NCI-H748 (cell line): Measurements from ENCODE around the gene RAB24.
A peak's percentile ranks its signal among the peaks of the same experiment; 100 is the strongest.
"Not testable (repeated sequence)": the region's sequence is repeated elsewhere in the genome, so short reads cannot be mapped to it uniquely, and the experiment has no call there.

Experiments
- DNase-seq: peaks from one replicate; lab custom pipeline; 2025; ENCODE audit not compliant: unreplicated experiment; lab: John Stamatoyannopoulos, UW

Gene RAB24

DNA sequence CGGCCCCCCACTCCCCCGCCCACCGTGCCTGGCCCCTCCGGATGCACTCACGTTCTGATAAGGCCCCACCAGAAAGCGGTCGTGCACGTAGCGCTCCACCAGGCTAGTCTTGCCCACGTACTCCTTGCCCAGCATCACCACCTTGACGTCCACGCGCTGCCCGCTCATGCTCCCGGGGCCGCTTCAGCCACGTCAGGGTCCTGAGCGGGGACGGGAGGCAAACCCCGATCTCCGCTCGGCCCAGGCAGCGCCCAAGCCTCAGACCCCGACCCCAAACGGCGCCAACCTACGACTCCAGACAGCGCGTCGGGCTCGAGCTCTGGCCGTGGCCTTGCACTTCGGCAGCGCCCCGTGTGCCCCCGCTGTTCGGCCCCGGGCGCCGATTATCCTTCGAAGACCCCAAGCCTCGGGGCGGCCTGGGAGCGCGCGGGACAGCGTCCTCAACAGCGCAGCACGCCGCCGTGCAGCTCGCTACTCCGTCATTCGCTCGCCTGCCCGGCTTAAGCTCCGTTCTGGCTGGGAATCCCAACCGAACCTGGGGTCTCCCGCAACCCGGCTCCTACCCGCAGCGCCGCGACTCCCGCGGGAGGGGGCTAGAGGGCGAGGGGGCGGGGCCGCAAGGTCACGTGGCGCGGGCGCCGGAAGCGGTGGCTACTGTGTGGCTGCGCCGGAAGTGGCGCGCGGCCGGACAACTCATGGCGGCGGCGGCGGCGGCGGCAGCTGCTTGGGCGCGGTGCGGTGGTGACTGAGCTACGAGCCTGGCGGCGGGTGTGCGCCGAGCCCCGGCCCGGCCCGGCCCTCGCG, at the start of gene RAB24, which contains the start of gene PRELID1:
TSS of gene RAB24 (minus strand) at position 599 of the 804 bp plus-strand sequence. CDS start at position 168, 431 bp downstream.
TSS of gene PRELID1 (plus strand) at position 679 of the 804 bp plus-strand sequence. CDS start 187 bp downstream, outside the sequence.
- peak; percentile 87 for DNase-seq

DNA sequence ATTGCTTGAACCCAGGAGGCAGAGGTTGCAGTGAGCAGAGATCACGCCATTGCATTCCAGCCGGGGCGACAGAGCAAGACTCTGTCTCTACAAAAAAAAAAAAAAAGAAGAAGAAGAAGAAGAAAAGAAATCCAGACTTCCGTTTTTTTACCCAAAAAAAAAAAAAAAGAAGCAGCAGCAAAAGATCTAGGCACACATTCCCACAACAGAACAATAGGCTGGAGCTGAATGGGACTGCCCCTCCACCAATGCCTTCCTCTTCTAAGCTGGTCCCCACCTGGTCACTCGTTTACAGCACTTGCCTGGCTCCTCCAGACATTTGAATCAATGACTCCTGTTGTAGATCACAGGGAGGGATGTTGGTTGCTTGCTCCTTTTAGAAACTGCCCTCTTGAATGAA, 49.6 kb upstream of the RAB24 start:
- no peak for DNase-seq

DNA sequence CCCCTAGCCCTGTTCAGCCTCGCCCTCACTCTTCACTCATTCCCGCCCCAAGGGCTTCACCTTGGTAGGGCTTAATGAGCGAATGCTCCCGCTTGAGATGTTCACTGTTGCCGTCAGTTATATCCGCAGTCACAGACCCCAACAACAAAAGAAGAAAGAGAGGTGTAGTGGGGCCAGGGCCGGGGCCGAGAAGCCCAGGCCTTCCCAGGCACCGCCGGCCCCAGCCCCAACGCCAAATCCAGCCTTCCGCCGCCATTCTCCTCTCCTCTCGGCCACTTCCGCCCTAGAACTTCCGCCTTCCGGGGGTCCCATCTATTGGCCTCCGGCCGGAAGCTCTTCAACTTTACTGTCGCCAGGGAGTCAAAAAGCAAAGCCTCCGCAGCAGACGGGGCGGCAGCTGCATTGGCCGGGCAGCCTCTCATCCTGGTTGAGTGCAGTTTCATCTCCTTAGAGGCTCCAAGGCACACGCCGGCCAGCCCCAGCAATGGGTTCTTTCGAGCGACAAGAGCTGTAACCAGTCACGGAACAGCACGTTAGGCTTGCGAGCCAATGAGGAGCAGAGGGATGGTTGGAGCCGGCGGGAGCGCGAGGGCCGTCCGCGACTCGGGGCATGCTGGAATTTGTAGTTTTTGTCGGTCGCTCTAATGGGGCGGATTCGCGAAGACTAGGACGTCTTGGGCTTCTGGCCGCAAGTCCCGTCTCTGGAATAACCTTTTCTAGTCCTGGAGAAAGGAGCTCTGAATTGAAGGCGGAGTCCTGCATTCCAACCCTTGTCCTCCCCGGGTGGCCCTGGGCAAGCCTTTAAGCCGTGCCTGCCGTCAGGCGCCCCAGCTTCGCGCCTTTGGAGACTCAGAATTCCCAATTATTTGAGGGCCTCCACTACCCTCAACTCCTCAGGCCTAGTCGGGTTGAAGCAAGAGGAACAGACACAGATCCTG, 48.1 kb upstream of the RAB24 start, which contains the start of gene LMAN2:
TSS of gene LMAN2 (minus strand) at position 277 of the 938 bp plus-strand sequence. CDS start at position 256, 21 bp downstream.
- DNase-seq = peak; percentile 94

DNA sequence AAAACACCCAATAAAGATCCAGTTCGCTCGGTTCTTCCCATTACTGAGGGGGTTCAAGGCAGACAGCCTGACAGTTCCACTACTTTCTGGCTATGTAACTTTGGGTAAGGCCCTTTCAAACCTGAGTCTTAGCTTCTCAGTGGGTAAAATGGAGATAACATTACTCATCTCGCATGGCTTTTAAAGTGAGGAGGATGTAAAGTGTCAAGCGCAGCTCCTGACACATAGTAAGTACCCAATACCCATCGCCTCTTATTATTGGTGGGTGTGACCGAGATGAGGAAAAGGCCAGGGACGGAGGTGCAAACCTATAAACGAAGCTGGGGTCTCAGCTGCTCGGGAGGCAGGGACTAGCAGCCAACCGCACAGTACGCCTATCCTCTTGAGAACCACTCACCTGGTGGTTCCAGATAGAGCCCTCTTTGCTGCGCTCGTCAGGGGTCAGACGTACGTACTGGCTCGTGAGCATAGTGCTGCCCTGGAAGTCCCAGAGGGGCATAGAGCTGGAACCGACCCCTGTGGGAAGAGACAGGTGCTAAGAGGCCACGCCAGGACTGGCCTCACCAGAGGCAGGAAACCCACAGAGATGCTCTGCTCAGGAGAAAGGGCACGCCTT, 47.4 kb upstream of the RAB24 start:
- peak; percentile 68 for DNase-seq

DNA sequence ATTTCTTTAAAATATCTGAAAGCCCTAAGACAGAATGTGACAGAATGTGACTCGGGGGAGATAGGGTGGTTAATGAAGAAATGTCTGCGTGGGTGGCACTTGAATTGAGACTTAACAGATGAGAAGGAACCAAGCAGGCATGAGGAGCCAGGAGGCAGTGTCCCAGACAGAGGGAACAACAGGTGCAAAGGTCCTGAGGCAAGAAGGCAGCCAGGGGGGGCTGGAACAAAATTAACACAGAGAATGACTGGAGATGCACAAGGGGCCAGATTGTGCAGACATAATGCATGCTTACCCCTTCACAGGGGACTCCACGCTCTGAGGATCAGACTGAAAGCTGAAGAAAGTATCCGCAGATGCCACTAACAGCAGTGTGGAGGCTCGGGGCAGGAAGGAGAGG, 46.2 kb upstream of the RAB24 start:
- no peak for DNase-seq

DNA sequence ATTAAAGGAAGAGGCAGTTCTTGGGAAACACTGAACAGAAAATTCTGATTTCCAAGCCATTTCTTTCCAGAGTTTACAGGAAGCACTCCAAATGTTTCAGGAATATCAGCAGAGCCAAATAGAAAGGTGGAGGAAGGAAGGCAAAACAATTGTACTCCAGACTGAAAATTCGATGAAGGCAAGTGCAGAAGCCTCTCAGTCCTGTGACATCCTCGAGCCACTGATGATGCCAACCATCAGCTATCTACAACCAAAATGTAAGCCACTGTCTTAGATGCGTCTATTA, 45.8 kb upstream of the RAB24 start:
- DNase-seq = no peak

DNA sequence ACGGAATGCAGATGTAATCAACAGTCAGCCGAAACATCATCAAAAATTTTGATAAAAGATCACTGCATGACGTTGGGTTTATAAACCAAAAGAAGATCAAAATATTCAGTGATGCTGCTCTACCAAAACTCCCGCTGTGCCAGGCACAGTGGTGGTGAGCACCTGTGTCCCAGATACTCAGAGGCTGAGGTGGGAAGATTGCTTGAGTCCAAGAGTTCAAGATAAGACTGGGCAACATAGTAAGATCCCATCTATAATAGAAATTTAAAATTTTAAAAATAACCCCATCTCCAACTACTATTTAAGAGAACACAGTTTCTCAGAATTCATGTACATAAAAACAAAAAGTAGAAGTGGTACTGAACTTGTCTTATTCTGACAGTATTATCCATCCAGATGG, 44.2 kb upstream of the RAB24 start:
- DNase-seq = no peak

DNA sequence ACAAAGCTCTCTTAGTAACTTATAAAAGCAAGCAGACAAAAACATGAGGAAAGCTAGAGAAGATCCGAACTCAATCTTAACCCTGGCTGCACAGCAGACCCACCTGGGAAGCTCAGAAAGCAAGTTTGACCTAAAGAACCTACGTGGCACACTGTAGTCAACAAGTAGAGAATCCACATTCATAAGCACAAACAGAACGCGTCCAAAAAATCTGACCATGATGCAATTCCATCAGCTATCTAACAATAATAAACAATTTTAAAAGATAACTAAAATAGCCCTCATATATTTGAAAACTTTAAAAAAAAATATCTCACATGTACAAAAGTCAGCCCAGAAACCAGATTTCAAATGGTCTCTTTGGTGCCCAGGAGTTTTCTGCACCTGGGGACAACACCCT, 43.3 kb upstream of the RAB24 start:
- no peak for DNase-seq

DNA sequence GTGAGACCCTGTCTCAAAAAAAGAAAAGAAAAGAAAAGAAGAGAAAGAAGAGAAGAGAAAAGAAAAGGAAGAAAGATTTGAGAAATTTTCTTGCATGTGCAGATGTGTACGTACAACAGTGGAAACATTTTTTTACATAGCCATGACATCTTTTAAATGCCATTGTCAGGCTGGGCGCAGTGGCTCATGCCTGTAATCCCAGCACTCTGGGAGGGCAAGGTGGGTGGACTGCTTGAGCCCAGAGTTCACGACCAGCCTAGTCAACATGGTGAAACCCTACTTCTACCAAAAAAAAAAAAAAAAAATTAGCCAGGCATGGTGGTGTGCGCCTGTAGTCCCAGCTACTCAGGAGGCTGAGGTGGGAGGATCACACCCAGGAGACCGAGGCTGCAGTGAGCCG, 41.4 kb upstream of the RAB24 start:
- no peak for DNase-seq

DNA sequence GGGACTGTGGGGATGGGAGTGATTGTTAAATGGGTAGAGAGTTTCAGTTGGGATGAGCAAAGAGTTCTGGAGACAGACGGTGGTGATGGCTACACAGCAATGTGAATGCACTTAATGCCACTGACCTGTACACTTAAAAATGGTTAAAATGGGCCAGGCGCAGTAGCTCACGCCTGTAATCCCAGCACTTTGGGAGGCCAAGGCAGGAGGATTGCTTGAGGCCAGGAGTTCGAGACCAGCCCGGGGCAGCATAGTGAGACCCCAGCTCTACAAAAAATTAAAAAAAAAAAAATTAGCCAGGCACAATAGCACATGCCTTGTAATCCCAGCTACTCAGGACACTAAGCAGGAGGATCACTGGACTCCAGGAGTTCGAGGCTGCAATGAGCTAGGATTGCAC, 40.3 kb upstream of the RAB24 start:
- DNase-seq = no peak

DNA sequence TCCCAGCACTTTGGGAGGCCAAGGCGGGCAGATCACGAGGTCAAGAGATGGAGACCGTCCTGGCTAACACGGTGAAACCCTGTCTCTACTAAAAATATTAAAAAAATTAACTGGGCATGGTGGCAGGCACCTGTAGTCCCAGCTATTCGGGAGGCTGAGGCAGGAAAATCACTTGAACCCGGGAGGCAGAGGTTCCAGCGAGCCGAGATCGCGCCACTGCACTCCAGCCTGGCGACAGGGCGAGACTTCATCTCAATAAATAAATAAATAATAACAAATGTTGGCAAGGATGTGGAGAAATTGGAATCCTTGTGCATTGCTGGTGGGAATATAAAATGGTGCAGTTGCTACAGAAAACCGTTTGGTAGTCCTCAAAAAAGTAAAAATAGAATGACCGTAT, 39.5 kb upstream of the RAB24 start:
- not testable (repeated sequence) for DNase-seq

DNA sequence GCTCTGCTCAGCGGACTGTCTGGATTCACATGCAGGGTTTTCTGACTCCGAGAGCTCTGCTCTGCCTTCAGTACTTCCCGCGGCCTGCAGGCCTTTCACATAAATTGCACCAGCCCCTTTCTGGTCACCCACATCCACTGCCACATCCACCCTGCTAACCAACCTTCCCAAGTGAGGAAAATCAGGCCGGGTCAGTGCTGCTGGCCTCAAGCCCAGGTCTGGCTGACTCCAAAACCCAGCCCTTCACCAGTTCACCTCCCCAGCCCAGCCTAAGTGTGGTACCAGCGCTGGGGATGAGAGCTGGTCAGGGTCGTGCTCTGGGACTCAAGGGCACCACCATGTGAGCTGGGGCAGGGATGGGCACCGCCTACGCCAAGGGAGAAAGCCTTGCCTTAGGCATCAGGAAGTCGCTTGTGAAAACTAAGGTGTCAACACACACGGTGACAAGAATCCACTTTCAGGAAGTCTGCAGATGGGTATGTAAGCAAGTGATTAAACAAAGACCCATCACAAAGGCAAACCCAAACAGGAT, 35.7 kb upstream of the RAB24 start:
- no peak for DNase-seq

DNA sequence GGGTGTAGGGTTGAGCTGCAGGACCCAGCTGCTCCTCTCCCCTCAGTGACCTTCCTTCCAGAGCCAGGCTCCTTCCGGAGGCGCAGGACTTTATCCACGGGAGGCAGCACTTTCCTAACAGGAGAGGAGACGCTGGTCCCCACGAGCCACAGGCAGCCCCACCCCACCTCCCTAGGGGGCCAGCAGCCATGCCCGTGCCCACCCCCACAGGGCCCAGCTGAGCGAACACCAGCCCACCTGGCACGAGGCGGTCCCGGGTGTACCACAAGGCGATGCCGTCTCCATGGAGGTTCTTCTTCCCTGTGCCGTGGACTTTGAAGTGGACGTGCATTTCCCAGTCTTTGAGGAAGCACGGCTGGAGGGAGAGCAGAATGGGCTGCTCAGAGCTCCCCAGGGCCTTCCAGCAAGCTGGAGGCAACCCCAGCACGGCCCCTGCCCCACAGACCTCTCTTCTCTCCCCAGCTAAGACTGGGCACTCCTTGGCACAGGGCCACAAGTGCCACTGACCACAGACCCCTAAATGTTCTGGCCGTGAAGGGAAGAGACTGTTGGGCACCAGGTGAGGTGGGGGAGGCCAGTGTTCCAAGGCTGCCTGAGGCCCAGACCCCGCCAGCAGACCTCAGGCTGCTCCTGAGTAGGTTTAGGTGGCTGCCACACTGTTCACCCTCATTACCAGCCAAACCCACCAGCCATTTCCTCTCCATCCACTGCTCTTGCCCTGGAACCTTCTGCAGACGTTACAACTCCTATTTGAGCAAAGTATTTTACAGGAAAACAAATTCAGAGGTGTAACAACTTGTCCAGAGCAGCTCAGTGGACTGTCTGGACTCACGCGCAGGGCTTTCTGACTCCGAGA, 35.0 kb upstream of the RAB24 start:
- DNase-seq = no peak

DNA sequence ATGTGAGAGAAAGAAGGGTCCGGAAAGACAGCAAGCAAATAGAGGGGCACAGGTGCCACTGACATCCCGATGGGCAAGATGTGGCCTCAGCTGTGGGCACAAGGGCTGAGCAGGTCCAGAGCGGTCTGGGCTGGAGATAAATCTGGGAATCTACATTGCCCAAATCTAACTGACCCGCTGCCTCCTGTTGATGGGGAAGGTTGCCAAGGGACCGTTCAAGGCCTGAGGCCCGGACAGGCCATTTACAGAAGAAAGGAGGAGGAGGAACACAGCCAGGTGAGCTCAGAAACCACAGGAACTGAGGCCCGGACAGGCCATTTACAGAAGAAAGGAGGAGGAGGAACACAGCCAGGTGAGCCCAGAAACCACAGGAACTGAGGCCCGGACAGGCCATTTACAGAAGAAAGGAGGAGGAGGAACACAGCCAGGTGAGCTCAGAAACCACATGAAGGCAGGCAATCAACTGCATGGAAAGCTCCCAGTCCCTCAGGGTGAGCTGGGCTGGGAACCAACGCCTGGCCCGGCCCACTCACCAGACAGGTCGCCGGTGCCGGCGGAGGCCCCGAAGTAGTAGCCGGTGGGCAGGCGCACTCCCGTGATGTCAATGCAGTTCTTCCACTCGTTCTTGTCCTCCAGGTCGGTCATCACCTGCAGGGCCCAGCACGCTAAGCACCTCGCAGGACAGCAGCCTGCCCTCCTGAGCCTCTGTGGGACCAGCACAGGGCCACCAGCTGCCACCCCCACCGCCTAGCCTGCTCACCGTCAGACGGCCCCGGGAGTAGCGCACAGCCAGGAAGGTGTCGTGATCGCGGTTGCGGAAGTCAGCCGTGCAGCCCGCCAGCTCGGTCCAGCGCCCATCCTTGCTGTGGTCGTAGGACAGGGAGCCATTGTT, 33.3 kb upstream of the RAB24 start:
- DNase-seq = no peak

DNA sequence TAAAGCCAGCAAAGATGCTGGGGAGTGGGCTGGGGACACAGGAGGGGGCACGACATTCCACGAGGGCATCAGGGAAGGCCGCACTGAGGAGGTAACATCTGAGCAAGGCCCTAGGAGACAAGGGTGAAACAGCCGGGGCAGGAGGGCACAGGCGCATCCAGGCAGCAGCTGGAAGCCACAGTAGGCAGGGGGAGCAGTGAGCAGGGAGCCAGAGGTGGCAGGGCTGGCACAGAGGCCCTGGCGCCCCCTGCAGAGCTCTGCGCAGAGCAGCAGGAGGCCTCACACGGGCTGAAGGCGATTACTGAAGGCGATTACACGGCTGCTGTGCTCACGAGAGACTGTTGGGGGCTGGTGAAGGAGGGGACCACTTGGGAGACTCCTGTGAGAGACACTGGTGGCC, 32.6 kb upstream of the RAB24 start:
- DNase-seq = no peak

DNA sequence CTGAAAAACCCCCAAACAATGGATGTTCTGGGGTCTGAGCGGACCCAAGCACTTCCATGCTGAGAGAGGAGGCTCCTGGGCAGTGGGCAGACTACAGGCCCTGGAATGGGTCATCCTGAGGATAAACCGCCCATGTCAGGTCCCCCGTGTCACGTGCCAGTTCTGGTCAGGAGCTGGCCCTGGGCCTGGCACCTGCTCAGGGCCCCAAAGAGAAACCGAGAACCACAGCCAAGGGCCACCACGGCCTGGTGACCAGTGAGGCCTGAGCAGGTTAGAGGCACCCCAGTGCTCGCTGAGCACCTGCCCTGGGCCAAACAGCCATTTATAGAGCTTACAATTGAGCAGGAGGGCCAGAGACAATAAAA, 32.2 kb upstream of the RAB24 start:
- no peak for DNase-seq

DNA sequence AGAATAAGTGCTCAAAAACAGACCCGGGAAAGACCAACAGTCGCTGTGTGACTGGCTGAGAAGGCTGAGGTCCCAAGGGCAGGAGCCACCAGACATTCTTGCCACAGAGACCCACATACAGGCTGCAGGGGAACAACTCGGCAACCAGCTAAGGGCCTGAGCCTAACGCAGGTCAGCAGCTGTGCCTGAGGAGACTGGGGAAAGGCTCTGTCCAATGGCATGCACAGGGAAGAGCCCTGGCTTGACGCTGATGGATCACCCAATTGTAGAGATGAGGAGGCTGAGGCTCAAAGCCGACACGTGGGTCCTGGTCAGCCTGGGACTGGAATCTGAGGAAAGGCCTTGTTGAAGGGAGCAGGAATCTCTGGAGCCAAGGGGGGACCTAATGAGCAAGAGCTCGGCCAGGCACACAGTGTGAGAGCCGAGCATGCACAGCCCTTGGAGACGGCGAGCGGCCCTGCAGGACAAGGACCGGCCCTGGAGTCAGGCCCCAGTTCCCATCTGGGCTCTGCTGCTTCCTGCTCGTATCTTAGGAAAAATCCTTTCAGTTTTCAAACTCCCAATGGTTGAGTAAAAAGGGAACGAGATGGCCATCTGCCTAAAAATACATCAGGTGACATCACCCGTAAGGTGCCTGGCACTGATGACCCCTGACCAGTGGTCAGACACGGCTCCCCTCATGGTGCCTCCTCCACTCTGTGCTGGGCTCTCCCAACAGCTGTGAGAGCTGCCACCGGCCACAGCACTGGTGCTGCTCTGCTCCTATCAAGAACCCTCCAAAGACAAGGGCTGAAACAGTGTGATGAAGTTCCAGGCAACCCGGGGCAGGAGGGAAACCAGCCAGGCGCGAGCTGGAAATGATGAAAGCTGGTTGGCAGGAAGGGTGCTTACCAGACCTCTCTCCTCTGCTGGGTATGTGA, 31.5 kb upstream of the RAB24 start:
- DNase-seq = no peak

DNA sequence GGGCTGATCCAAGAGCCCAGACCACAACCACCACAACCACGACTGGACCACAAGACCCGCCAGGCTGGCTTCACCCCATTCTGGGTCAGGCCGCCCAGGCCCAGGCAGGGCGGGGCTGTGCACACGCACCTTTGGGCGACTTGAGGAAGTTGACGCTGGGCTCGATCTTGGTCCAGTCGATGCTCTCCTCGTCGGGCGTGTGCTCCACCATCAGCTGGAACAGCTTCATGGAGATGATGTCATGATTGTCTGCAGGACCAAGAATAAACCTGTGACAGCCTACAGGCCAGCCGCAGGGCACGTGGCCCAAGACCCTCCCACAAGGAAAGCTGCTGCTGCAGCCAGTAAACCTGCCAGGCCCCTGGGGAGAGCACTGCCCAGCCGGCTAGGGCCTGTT, 30.6 kb upstream of the RAB24 start:
- DNase-seq = no peak
